Measurements from ENCODE around the gene CSNK1A1.

DNA sequence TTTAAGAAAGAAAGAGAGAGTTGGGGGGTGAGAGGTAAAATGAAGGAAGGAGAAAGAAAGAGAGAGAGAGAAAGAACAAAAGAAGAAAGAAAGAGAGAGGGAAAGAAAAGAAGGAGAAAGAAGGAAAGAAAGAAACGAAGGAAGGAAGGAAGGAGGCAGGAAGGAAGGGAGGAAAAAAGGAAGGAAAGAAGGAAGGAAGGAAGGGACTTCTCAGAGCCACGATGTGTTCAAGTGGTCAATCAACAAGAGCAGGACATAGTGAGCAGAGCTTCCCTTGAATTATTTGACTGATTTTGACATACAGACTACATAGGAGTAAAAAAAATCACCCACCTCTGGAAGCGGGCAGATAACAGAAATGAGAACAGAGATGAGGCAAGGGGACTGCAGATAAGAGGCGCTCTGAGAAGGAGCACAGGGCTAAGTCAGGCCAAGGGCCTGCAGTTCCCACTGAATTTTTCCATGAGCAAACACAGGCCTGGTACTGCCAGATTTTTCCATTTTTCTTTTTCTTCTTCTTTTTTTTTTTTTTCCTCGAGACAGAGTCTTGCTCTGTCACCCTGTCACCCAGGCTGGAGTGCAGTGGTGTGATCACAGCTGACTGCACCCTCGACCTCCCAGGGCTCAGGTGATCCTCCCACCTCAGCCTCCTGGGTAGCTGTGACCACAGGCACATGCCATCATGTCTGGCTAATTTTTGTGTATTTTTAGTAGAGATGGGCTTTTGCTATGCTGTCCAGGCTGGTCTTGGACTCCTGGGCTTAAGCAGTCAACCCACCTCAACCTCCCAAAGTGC is 94.4 kb downstream of the CSNK1A1 start:
- TF ChIP-seq, protein P1, sequence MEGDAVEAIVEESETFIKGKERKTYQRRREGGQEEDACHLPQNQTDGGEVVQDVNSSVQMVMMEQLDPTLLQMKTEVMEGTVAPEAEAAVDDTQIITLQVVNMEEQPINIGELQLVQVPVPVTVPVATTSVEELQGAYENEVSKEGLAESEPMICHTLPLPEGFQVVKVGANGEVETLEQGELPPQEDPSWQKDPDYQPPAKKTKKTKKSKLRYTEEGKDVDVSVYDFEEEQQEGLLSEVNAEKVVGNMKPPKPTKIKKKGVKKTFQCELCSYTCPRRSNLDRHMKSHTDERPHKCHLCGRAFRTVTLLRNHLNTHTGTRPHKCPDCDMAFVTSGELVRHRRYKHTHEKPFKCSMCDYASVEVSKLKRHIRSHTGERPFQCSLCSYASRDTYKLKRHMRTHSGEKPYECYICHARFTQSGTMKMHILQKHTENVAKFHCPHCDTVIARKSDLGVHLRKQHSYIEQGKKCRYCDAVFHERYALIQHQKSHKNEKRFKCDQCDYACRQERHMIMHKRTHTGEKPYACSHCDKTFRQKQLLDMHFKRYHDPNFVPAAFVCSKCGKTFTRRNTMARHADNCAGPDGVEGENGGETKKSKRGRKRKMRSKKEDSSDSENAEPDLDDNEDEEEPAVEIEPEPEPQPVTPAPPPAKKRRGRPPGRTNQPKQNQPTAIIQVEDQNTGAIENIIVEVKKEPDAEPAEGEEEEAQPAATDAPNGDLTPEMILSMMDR (conservative IDR thresholded peaks at IDR 0.05; ENCODE audit: low read length), result no peak
- TF ChIP-seq EZH2phosphoT487 (IDR thresholded peaks at IDR 0.05; ENCODE audit: borderline replicate concordance, low read depth, low read length), result no peak
